Measurements from ENCODE around the gene POLR2C. TPM values are rescaled to one million over a fixed set of nuclear protein-coding genes. Genes with fewer than 3 reads are reported as not detected.

Gene POLR2C
- total RNA-seq, 1 experiment from 2014 or later: 85.6 TPM

GRCh38 chr16:57424583-57424982 is 37.9 kb upstream of the POLR2C start:
- no peak overlapping the region for H3K4me2 ChIP-seq (ENCODE audit: insufficient read depth, insufficient read length, low read length)
- H3K4ac ChIP-seq (ENCODE audit: low read depth, low read length): no peak overlapping the region

More at GRCh38 chr16:57424583-57424982, 37.9 kb upstream of the POLR2C start:
- Histone ChIP-seq H3K14ac (ENCODE audit: insufficient read depth, low read length) (no peak overlapping the region), H4K91ac (ENCODE audit: insufficient read length, low read depth, low read length) (no peak overlapping the region), H3K9me3 (ENCODE audit: control insufficient read depth, low read depth, low read length) (no peaks in the 10 kb centered on the region), H4K8ac (replicated peaks; ENCODE audit: insufficient read length, low read depth, low read length) (no peak overlapping the region), H2AFZ (ENCODE audit: low read length) (no peak overlapping the region), H2BK15ac (ENCODE audit: low read depth, low read length) (no peak overlapping the region), H3K79me2 (ENCODE audit: insufficient read depth, low read length) (no peaks in the 10 kb centered on the region), H2BK5ac (ENCODE audit: insufficient read length, low read length) (no peak overlapping the region), H3K9ac (ENCODE audit: extremely low read depth, insufficient read length, low read length) (no peak overlapping the region), H3T11ph (ENCODE audit: low read length) (no peak overlapping the region), H3K23ac (ENCODE audit: insufficient read length, low read depth, low read length) (no peak overlapping the region), H2BK12ac (ENCODE audit: insufficient read length, low read depth, low read length) (no peak overlapping the region), H3K56ac (ENCODE audit: insufficient read length, low read depth, low read length) (no peak overlapping the region), H3K79me1 (ENCODE audit: insufficient read depth, low read depth, low read length, poor library complexity, severe bottlenecking) (no peaks in the 10 kb centered on the region), H4K5ac (ENCODE audit: insufficient read length, low read depth, low read length) (no peak overlapping the region), H3K18ac (ENCODE audit: insufficient read length, low read depth, low read length) (no peak overlapping the region), H2BK120ac (ENCODE audit: low read depth, low read length, poor library complexity, severe bottlenecking) (no peak overlapping the region), H3K23me2 (ENCODE audit: insufficient read length, low read depth, low read length, poor library complexity, severe bottlenecking) (no peaks in the 10 kb centered on the region), H3K4me1 (ENCODE audit: insufficient read depth, low read length) (no peaks in the 10 kb centered on the region), H2AK5ac (ENCODE audit: insufficient read length, low read length) (no peak overlapping the region), H2BK20ac (ENCODE audit: low read depth, low read length, poor library complexity, severe bottlenecking) (no peak overlapping the region), H3K27me3 (ENCODE audit: insufficient read depth, low read length) (no peaks in the 10 kb centered on the region), H4K20me1 (ENCODE audit: control insufficient read depth, insufficient read depth, insufficient read length) (no peaks in the 10 kb centered on the region), H3K27ac (ENCODE audit: insufficient read length, low read depth, low read length) (no peak overlapping the region)
- no peak overlapping the region for H3K4me3 Mint-ChIP-seq
- H3K9me3 Mint-ChIP-seq: no peaks in the 10 kb centered on the region
- H3K4me1 Mint-ChIP-seq: peaks cover 6 to 7% of the 10 kb centered on the region in 2 experiments; a peak in 3 of 4 replicates
- WGBS (ENCODE audit: extremely low coverage, insufficient read length, low lambda C conversion rate): no CpG with 5 or more reads among the region's 3 CpGs
- no peak overlapping the region for H3K27ac Mint-ChIP-seq
- DNase-seq: no peak
- no peak for TF ChIP-seq CTCF (conservative IDR thresholded peaks at IDR 0.05)
- H3K36me3 Mint-ChIP-seq (ENCODE audit: insufficient read depth in 1 of 3, low read depth in 3 of 3): peaks cover 10 to 21% (median 21%) of the 10 kb centered on the region in 3 experiments; a peak in 6 of 7 replicates
- no peaks in the 10 kb centered on the region for H3K27me3 Mint-ChIP-seq (ENCODE audit: low read depth)

All from H9 (cell line).